GM21423 (cell line): Measurements from ENCODE around the gene CCDC102B.
"Not testable (repeated sequence)": the region's sequence is repeated elsewhere in the genome, so short reads cannot be mapped to it uniquely, and the experiment has no call there.

ENCODE experiments used
- ATAC-seq: cut with Tn5 transposase; IDR thresholded peaks from one replicate; pipeline ENCODE4 v1.9.1; 2021; ENCODE audit warnings: mild to moderate bottlenecking, moderate library complexity; ENCODE audit not compliant: unreplicated experiment

CCDC102B gene

GRCh38 chr18:68893354-68893753 is 95.5 kb downstream of the CCDC102B start:
- ATAC-seq, result no peak

GRCh38 chr18:68897286-68897685 is 99.4 kb downstream of the CCDC102B start:
- ATAC-seq, result no peak

- no peak for ATAC-seq
These were observed 111.7 kb downstream of the CCDC102B start for GRCh38 chr18:68909579-68909978.

- ATAC-seq, result no peak
These were observed 117.2 kb downstream of the CCDC102B start for GRCh38 chr18:68915061-68915460.

GRCh38 chr18:68916734-68917133 is 118.9 kb downstream of the CCDC102B start:
- no peak for ATAC-seq

- no peak for ATAC-seq
These were observed 120.3 kb downstream of the CCDC102B start for GRCh38 chr18:68918216-68918615.

- no peak for ATAC-seq
These were observed 122.0 kb downstream of the CCDC102B start for GRCh38 chr18:68919900-68920299.

GRCh38 chr18:68922392-68922791 is 124.5 kb downstream of the CCDC102B start:
- ATAC-seq, result no peak

GRCh38 chr18:68925268-68925667 is 127.4 kb downstream of the CCDC102B start:
- peak; percentile 89 for ATAC-seq

GRCh38 chr18:68928762-68929675 is 131.1 kb downstream of the CCDC102B start:
- ATAC-seq, result no peak

GRCh38 chr18:68935686-68936085 is 137.8 kb downstream of the CCDC102B start:
- no peak for ATAC-seq

GRCh38 chr18:68937029-68937599 is 139.2 kb downstream of the CCDC102B start:
- peak; percentile 66 for ATAC-seq

- no peak for ATAC-seq
These were observed 142.2 kb downstream of the CCDC102B start for GRCh38 chr18:68940039-68940438.

- peak; percentile 60 for ATAC-seq
These were observed 142.9 kb downstream of the CCDC102B start for GRCh38 chr18:68940754-68941153.

GRCh38 chr18:68942230-68942629 is 144.3 kb downstream of the CCDC102B start:
- ATAC-seq, result no peak

- not testable (repeated sequence) for ATAC-seq
These were observed 146.0 kb downstream of the CCDC102B start for GRCh38 chr18:68943861-68944260.

- ATAC-seq, result no peak
These were observed 146.4 kb downstream of the CCDC102B start for GRCh38 chr18:68944330-68944729.

- no peak for ATAC-seq
These were observed 146.9 kb downstream of the CCDC102B start for GRCh38 chr18:68944826-68945225.

GRCh38 chr18:68948622-68949021 is 150.7 kb downstream of the CCDC102B start:
- peak; percentile 49 for ATAC-seq

- no peak for ATAC-seq
These were observed 156.9 kb downstream of the CCDC102B start for GRCh38 chr18:68954738-68955137.

GRCh38 chr18:68956650-68957049 is 158.8 kb downstream of the CCDC102B start:
- ATAC-seq, result no peak

GRCh38 chr18:68960355-68960754 is 162.5 kb downstream of the CCDC102B start:
- no peak for ATAC-seq
